Measurements from ENCODE around the gene MAP1S.

The MAP1S gene

GRCh38 chr19:17678836-17679235, 40.4 kb upstream of the MAP1S start:
- TF ChIP-seq CTCF (conservative IDR thresholded peaks at IDR 0.05; ENCODE audit: control insufficient read depth, insufficient read depth, low read depth, low read length) = no peak
- no peak for DNase-seq (ENCODE audit: low read depth)
- no peak overlapping the region for H3K4me3 ChIP-seq (ENCODE audit: control insufficient read depth, low read depth, low read length)

- no peak overlapping the region for H3K4me3 ChIP-seq (ENCODE audit: control insufficient read depth, low read depth, low read length)
- no peak for TF ChIP-seq CTCF (conservative IDR thresholded peaks at IDR 0.05; ENCODE audit: control insufficient read depth, insufficient read depth, low read depth, low read length)
- no peak for DNase-seq (ENCODE audit: low read depth)
These were observed 39.6 kb upstream of the MAP1S start for GRCh38 chr19:17679526-17680229.

GRCh38 chr19:17680230-17680722, 39.0 kb upstream of the MAP1S start:
- no peak overlapping the region for H3K4me3 ChIP-seq (ENCODE audit: control insufficient read depth, low read depth, low read length)
- no peak for TF ChIP-seq CTCF (conservative IDR thresholded peaks at IDR 0.05; ENCODE audit: control insufficient read depth, insufficient read depth, low read depth, low read length)
- peak; percentile 33 for DNase-seq (ENCODE audit: low read depth)

GRCh38 chr19:17681505-17682125, 37.7 kb upstream of the MAP1S start:
- DNase-seq (ENCODE audit: low read depth) = peak; percentile 63
- TF ChIP-seq CTCF (conservative IDR thresholded peaks at IDR 0.05; ENCODE audit: control insufficient read depth, insufficient read depth, low read depth, low read length) = no peak
- H3K4me3 ChIP-seq (ENCODE audit: control insufficient read depth, low read depth, low read length) = no peak overlapping the region

GRCh38 chr19:17682273-17682672, 37.0 kb upstream of the MAP1S start:
- no peak for DNase-seq (ENCODE audit: low read depth)
- no peak for TF ChIP-seq CTCF (conservative IDR thresholded peaks at IDR 0.05; ENCODE audit: control insufficient read depth, insufficient read depth, low read depth, low read length)
- no peak overlapping the region for H3K4me3 ChIP-seq (ENCODE audit: control insufficient read depth, low read depth, low read length)

- no peak overlapping the region for H3K4me3 ChIP-seq (ENCODE audit: control insufficient read depth, low read depth, low read length)
- DNase-seq (ENCODE audit: low read depth) = no peak
- no peak for TF ChIP-seq CTCF (conservative IDR thresholded peaks at IDR 0.05; ENCODE audit: control insufficient read depth, insufficient read depth, low read depth, low read length)
These were observed 36.2 kb upstream of the MAP1S start for GRCh38 chr19:17683078-17683477.
